Astrocyte (in vitro differentiated cells and primary cell): ENCODE data around the gene PPP1R12A.

ENCODE experiments used
- EZH2 ChIP-seq: IDR thresholded peaks from 2 replicates; pipeline ENCODE4 v1.6.1; 2012; ENCODE audit warnings: mild to moderate bottlenecking, low read length, inconsistent platforms; ENCODE audit not compliant: insufficient read depth
- TF ChIP-seq, protein P1 (sequence below): IDR thresholded peaks from 2 replicates; pipeline ENCODE4 v1.5.1; 2011; ENCODE audit warnings: low read depth, mild to moderate bottlenecking, inconsistent platforms, low read length, moderate library complexity; ENCODE audit not compliant: insufficient read depth

DNA sequence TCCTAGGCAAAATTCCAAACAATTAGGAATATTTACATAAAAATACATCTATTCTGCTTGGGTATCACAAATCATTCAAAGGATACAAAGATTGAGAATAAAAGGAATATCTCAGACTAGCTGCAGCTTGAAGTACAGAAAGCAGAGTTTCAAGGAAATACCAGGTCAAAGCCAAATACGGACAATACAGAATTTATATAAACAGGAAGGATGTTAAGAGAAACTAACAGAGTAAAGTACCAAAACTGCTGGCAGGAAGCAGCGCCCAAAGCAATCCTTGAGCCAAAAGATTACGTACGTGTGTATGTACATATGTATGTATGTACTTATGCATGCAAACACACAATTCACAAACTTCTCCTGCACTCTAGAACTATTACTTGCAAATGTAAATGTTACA is 86.6 kb downstream of the PPP1R12A start:
- no peak for TF ChIP-seq EZH2
- TF ChIP-seq, protein P1, sequence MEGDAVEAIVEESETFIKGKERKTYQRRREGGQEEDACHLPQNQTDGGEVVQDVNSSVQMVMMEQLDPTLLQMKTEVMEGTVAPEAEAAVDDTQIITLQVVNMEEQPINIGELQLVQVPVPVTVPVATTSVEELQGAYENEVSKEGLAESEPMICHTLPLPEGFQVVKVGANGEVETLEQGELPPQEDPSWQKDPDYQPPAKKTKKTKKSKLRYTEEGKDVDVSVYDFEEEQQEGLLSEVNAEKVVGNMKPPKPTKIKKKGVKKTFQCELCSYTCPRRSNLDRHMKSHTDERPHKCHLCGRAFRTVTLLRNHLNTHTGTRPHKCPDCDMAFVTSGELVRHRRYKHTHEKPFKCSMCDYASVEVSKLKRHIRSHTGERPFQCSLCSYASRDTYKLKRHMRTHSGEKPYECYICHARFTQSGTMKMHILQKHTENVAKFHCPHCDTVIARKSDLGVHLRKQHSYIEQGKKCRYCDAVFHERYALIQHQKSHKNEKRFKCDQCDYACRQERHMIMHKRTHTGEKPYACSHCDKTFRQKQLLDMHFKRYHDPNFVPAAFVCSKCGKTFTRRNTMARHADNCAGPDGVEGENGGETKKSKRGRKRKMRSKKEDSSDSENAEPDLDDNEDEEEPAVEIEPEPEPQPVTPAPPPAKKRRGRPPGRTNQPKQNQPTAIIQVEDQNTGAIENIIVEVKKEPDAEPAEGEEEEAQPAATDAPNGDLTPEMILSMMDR: no peak
